Measurements from ENCODE around the gene MXD1.

- no peak for TF ChIP-seq ZBTB10 (tag by site-specific recombination; IDR thresholded peaks at IDR 0.05)
- TF ChIP-seq ZNF132 (tag by site-specific recombination; IDR thresholded peaks at IDR 0.05; ENCODE audit: borderline replicate concordance): no peak
- no peak for TF ChIP-seq ZNF544 (tag by site-specific recombination; IDR thresholded peaks at IDR 0.05)
Observed at GRCh38 chr2:69914164-69914949, 552 bp upstream of the MXD1 start.
